ENCODE results near the gene NXPH3.

NXPH3 gene

GRCh38 chr17:49597436-49597835 lies 21.8 kb downstream of the NXPH3 start:
- Histone ChIP-seq H3K9ac (ENCODE audit: low read length) (no peak overlapping the region), H3K79me2 (ENCODE audit: low read length) (no peaks in the 10 kb centered on the region), H3K4me3 (ENCODE audit: low read length) (no peak overlapping the region), H3K9me3 (ENCODE audit: insufficient read depth, low read length) (no peaks in the 10 kb centered on the region), H4K20me1 (ENCODE audit: insufficient read depth, low read length) (no peaks in the 10 kb centered on the region), H3K27me3 (ENCODE audit: low read depth, low read length) (no peaks in the 10 kb centered on the region), H3K4me2 (ENCODE audit: low read length) (no peak overlapping the region), H3K27ac (ENCODE audit: low read length) (no peak overlapping the region), H2AFZ (ENCODE audit: low read depth, low read length) (no peak overlapping the region), H3K4me1 (ENCODE audit: low read length) (no peaks in the 10 kb centered on the region), H3K36me3 (replicated peaks; ENCODE audit: low read depth, low read length) (peaks cover 36% of the 10 kb centered on the region)
- no peak for TF ChIP-seq CTCF (IDR thresholded peaks at IDR 0.05; ENCODE audit: low read depth, low read length)
- TF ChIP-seq EZH2phosphoT487 (IDR thresholded peaks at IDR 0.05; ENCODE audit: low read depth): no peak

DNA sequence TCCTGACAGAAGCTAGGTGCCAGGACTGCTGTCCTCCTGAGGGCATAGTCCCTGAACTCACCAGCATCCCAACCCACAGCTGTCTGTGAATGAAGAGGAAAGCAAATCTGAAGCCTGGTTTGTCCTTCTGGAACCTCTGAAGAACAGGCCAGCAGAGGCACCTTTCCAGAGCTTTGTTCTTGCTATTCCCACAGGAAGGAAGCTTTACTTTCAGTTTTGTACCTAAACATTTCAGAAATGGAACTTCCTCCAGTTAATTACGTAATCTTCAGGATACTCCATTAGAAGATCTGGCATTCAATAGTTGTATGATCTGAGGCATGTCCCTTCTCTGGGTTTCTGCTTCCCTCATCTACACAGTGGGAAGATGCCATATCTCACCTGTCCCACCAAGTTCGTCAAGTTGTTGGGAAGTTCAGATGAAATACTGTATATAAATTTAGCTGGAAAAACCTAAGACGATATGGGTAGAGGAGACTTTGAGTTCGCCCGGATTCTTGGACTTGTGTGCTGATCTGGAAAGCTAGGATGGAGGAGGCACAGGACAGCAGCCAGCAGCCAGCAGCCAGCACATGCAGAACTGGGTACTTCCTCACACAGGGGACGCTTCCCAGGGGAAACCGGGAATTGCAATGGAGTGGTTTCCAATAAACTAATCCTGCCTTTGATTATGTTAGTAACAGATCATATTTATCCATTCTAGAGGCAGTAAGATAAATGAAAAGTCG lies 22.4 kb downstream of the NXPH3 start:
- Histone ChIP-seq H4K20me1 (ENCODE audit: insufficient read depth, low read length) (no peaks in the 10 kb centered on the region), H3K4me2 (ENCODE audit: low read length) (no peak overlapping the region), H3K9me3 (ENCODE audit: insufficient read depth, low read length) (no peaks in the 10 kb centered on the region), H2AFZ (ENCODE audit: low read depth, low read length) (no peak overlapping the region), H3K9ac (ENCODE audit: low read length) (no peak overlapping the region), H3K27me3 (ENCODE audit: low read depth, low read length) (no peaks in the 10 kb centered on the region), H3K4me1 (ENCODE audit: low read length) (no peaks in the 10 kb centered on the region), H3K36me3 (replicated peaks; ENCODE audit: low read depth, low read length) (peaks cover 36% of the 10 kb centered on the region), H3K27ac (ENCODE audit: low read length) (no peak overlapping the region), H3K79me2 (ENCODE audit: low read length) (no peaks in the 10 kb centered on the region), H3K4me3 (ENCODE audit: low read length) (no peak overlapping the region)
- TF ChIP-seq EZH2phosphoT487 (IDR thresholded peaks at IDR 0.05; ENCODE audit: low read depth) (no peak), CTCF (IDR thresholded peaks at IDR 0.05; ENCODE audit: low read depth, low read length) (no peak)

- H3K9ac ChIP-seq (ENCODE audit: low read length): no peak overlapping the region
- H3K27me3 ChIP-seq (ENCODE audit: low read depth, low read length): no peaks in the 10 kb centered on the region
- H2AFZ ChIP-seq (ENCODE audit: low read depth, low read length): no peak overlapping the region
- H3K4me3 ChIP-seq (ENCODE audit: low read length): no peak overlapping the region
- no peak for TF ChIP-seq CTCF (IDR thresholded peaks at IDR 0.05; ENCODE audit: low read depth, low read length)
- TF ChIP-seq EZH2phosphoT487 (IDR thresholded peaks at IDR 0.05; ENCODE audit: low read depth): no peak
- H3K4me2 ChIP-seq (ENCODE audit: low read length): no peak overlapping the region
- H4K20me1 ChIP-seq (ENCODE audit: insufficient read depth, low read length): no peaks in the 10 kb centered on the region
- H3K79me2 ChIP-seq (ENCODE audit: low read length): no peaks in the 10 kb centered on the region
- H3K4me1 ChIP-seq (ENCODE audit: low read length): no peaks in the 10 kb centered on the region
- no peaks in the 10 kb centered on the region for H3K9me3 ChIP-seq (ENCODE audit: insufficient read depth, low read length)
- H3K36me3 ChIP-seq (replicated peaks; ENCODE audit: low read depth, low read length): peaks cover 41% of the 10 kb centered on the region
- H3K27ac ChIP-seq (ENCODE audit: low read length): no peak overlapping the region
Measured at GRCh38 chr17:49598918-49599317, 23.2 kb downstream of the NXPH3 start.

DNA sequence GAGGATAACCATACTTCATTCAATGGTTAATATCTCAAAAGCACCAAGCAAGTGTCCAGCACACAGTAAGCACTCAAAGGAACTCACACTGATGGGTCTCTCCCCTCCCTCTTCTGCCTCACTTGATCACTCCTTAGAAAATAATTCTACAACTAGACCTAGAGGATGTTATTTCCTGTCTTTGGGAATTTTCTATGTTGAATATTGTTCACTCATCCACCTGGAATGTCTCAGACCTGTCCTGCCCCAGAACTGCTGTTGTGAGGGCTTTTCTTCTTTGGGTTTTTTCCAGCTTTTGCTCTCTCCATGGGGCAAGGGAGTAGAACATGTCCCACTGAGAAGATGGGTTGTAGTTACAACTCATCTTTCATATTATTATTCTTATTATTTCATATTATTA lies 25.3 kb downstream of the NXPH3 start:
- TF ChIP-seq EZH2phosphoT487 (IDR thresholded peaks at IDR 0.05; ENCODE audit: low read depth): no peak
- Histone ChIP-seq H3K36me3 (replicated peaks; ENCODE audit: low read depth, low read length) (peaks cover 53% of the 10 kb centered on the region), H4K20me1 (ENCODE audit: insufficient read depth, low read length) (no peaks in the 10 kb centered on the region), H3K27me3 (ENCODE audit: low read depth, low read length) (no peaks in the 10 kb centered on the region), H3K4me2 (ENCODE audit: low read length) (no peak overlapping the region), H3K9ac (ENCODE audit: low read length) (no peak overlapping the region), H3K27ac (ENCODE audit: low read length) (no peak overlapping the region), H3K79me2 (ENCODE audit: low read length) (no peaks in the 10 kb centered on the region), H2AFZ (ENCODE audit: low read depth, low read length) (no peak overlapping the region), H3K4me3 (ENCODE audit: low read length) (no peak overlapping the region), H3K4me1 (ENCODE audit: low read length) (no peaks in the 10 kb centered on the region), H3K9me3 (ENCODE audit: insufficient read depth, low read length) (no peaks in the 10 kb centered on the region)
